Measurements from ENCODE around the gene TEX36.

DNA sequence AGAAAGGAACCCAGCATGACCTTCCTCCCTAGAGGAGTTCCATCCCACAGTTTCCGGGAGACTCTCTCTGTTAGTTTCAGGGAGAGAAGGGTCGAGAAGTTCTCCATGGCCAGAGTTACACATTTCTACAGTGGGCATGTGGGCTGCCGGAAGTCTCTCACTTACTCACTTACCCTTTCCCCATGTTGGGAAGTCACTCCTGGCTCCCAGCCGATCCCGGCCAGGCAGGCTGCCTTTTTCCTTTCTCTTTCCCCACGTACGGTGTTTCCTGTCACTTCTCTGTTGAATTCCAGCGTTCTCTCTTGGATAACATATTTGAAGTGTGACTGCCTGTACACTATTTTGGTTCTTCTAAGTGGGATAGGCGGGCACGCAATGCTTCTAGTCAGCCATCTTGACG is 3.5 kb downstream of the TEX36 start:
- TF ChIP-seq, protein P1, sequence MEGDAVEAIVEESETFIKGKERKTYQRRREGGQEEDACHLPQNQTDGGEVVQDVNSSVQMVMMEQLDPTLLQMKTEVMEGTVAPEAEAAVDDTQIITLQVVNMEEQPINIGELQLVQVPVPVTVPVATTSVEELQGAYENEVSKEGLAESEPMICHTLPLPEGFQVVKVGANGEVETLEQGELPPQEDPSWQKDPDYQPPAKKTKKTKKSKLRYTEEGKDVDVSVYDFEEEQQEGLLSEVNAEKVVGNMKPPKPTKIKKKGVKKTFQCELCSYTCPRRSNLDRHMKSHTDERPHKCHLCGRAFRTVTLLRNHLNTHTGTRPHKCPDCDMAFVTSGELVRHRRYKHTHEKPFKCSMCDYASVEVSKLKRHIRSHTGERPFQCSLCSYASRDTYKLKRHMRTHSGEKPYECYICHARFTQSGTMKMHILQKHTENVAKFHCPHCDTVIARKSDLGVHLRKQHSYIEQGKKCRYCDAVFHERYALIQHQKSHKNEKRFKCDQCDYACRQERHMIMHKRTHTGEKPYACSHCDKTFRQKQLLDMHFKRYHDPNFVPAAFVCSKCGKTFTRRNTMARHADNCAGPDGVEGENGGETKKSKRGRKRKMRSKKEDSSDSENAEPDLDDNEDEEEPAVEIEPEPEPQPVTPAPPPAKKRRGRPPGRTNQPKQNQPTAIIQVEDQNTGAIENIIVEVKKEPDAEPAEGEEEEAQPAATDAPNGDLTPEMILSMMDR (IDR thresholded peaks at IDR 0.05), result no peak
- TF ChIP-seq POLR2A (IDR thresholded peaks at IDR 0.05), result no peak

Data from uterus (tissue), 2 donors.